ENCODE data around the gene CDH8. TPM values are rescaled to one million over a fixed set of nuclear protein-coding genes. Genes with fewer than 3 reads are reported as not detected.

The CDH8 gene
- total RNA-seq, 2 experiments from 2014 or later, result not detected

GRCh38 chr16:61681124-61681523 is 355.1 kb downstream of the CDH8 start:
- intact Hi-C loops (cut with micrococcal nuclease), result no loop called here
- ChIA-PET CTCF (no interaction called here), POLR2A (no interaction called here)
- H3K27ac Mint-ChIP-seq, result no peak overlapping the region
- DNase-seq, result no peak
- no peaks in the 10 kb centered on the region for H3K4me1 Mint-ChIP-seq (ENCODE audit: low read depth)
- no peak overlapping the region for H3K4me3 Mint-ChIP-seq
- no peaks in the 10 kb centered on the region for H3K27me3 Mint-ChIP-seq
- H3K36me3 Mint-ChIP-seq, result no peaks in the 10 kb centered on the region
- peaks cover 35% of the 10 kb centered on the region for H3K9me3 Mint-ChIP-seq

GRCh38 chr16:61678182-61678581 is 358.1 kb downstream of the CDH8 start:
- Mint-ChIP-seq H3K36me3 (no peaks in the 10 kb centered on the region), H3K4me1 (ENCODE audit: low read depth) (no peaks in the 10 kb centered on the region), H3K4me3 (no peak overlapping the region), H3K9me3 (peaks cover 32% of the 10 kb centered on the region), H3K27me3 (no peaks in the 10 kb centered on the region), H3K27ac (no peak overlapping the region)
- DNase-seq, result no peak
- ChIA-PET CTCF (no interaction called here), POLR2A (no interaction called here)
- intact Hi-C loops (cut with micrococcal nuclease), result no loop called here

- no peaks in the 10 kb centered on the region for H3K4me1 Mint-ChIP-seq (ENCODE audit: low read depth)
- no peak for DNase-seq
Observed at GRCh38 chr16:61677776-61678175, 358.5 kb downstream of the CDH8 start.

GRCh38 chr16:61676740-61677139 is 359.5 kb downstream of the CDH8 start:
- DNase-seq, result no peak
- H3K36me3 Mint-ChIP-seq, result no peaks in the 10 kb centered on the region
- peaks cover 35% of the 10 kb centered on the region for H3K9me3 Mint-ChIP-seq
- H3K4me3 Mint-ChIP-seq, result no peak overlapping the region
- no peaks in the 10 kb centered on the region for H3K27me3 Mint-ChIP-seq
- H3K27ac Mint-ChIP-seq, result no peak overlapping the region
- intact Hi-C loops (cut with micrococcal nuclease), result no loop called here
- CTCF ChIA-PET, result no interaction called here
- POLR2A ChIA-PET, result no interaction called here
- no peaks in the 10 kb centered on the region for H3K4me1 Mint-ChIP-seq (ENCODE audit: low read depth)

More at GRCh38 chr16:61677776-61678175, 358.5 kb downstream of the CDH8 start:
- Mint-ChIP-seq H3K27ac (no peak overlapping the region), H3K36me3 (no peaks in the 10 kb centered on the region), H3K9me3 (peaks cover 34% of the 10 kb centered on the region), H3K4me3 (no peak overlapping the region), H3K27me3 (no peaks in the 10 kb centered on the region)
- intact Hi-C loops (cut with micrococcal nuclease), result no loop called here
- CTCF ChIA-PET, result no interaction called here
- POLR2A ChIA-PET, result no interaction called here

- CTCF ChIA-PET, result no interaction called here
- intact Hi-C loops (cut with micrococcal nuclease), result no loop called here
- Mint-ChIP-seq H3K9me3 (peaks cover 26% of the 10 kb centered on the region), H3K36me3 (no peaks in the 10 kb centered on the region), H3K4me1 (ENCODE audit: low read depth) (no peaks in the 10 kb centered on the region), H3K27me3 (no peaks in the 10 kb centered on the region), H3K27ac (no peak overlapping the region), H3K4me3 (no peak overlapping the region)
- POLR2A ChIA-PET, result no interaction called here
- DNase-seq, result no peak
Observed at GRCh38 chr16:61671161-61671560, 365.1 kb downstream of the CDH8 start.

- DNase-seq, result no peak
- Mint-ChIP-seq H3K27me3 (no peaks in the 10 kb centered on the region), H3K4me1 (ENCODE audit: low read depth) (no peaks in the 10 kb centered on the region), H3K36me3 (no peaks in the 10 kb centered on the region), H3K4me3 (no peak overlapping the region), H3K27ac (no peak overlapping the region), H3K9me3 (peaks cover 34% of the 10 kb centered on the region)
- intact Hi-C loops (cut with micrococcal nuclease), result no loop called here
- ChIA-PET POLR2A (no interaction called here), CTCF (no interaction called here)
Observed at GRCh38 chr16:61665512-61665911, 370.7 kb downstream of the CDH8 start.

GRCh38 chr16:61659936-61660335 is 376.3 kb downstream of the CDH8 start:
- H3K9me3 Mint-ChIP-seq, result peaks cover 36% of the 10 kb centered on the region
- no peaks in the 10 kb centered on the region for H3K36me3 Mint-ChIP-seq
- no peak for DNase-seq
- no peaks in the 10 kb centered on the region for H3K4me1 Mint-ChIP-seq (ENCODE audit: low read depth)
- H3K4me3 Mint-ChIP-seq, result no peak overlapping the region
- POLR2A ChIA-PET, result no interaction called here
- CTCF ChIA-PET, result no interaction called here
- intact Hi-C loops (cut with micrococcal nuclease), result no loop called here
- no peak overlapping the region for H3K27ac Mint-ChIP-seq
- H3K27me3 Mint-ChIP-seq, result no peaks in the 10 kb centered on the region

GRCh38 chr16:61654962-61655361 is 381.3 kb downstream of the CDH8 start:
- no peak overlapping the region for H3K27ac Mint-ChIP-seq
- CTCF ChIA-PET, result no interaction called here
- H3K4me3 Mint-ChIP-seq, result no peak overlapping the region
- DNase-seq, result no peak
- no peaks in the 10 kb centered on the region for H3K27me3 Mint-ChIP-seq
- no peaks in the 10 kb centered on the region for H3K36me3 Mint-ChIP-seq
- no peaks in the 10 kb centered on the region for H3K4me1 Mint-ChIP-seq (ENCODE audit: low read depth)
- POLR2A ChIA-PET, result no interaction called here
- peaks cover 30% of the 10 kb centered on the region for H3K9me3 Mint-ChIP-seq
- intact Hi-C loops (cut with micrococcal nuclease), result no loop called here

- intact Hi-C loops (cut with micrococcal nuclease), result no loop called here
- POLR2A ChIA-PET, result no interaction called here
- no peak overlapping the region for H3K27ac Mint-ChIP-seq
- DNase-seq, result no peak
- peaks cover 29% of the 10 kb centered on the region for H3K9me3 Mint-ChIP-seq
- no peaks in the 10 kb centered on the region for H3K36me3 Mint-ChIP-seq
- H3K4me3 Mint-ChIP-seq, result no peak overlapping the region
- no peaks in the 10 kb centered on the region for H3K4me1 Mint-ChIP-seq (ENCODE audit: low read depth)
- CTCF ChIA-PET, result no interaction called here
- H3K27me3 Mint-ChIP-seq, result no peaks in the 10 kb centered on the region
Observed at GRCh38 chr16:61653544-61653943, 382.7 kb downstream of the CDH8 start.

GRCh38 chr16:61645561-61645960 is 390.7 kb downstream of the CDH8 start:
- H3K9me3 Mint-ChIP-seq, result peaks cover 32% of the 10 kb centered on the region
- intact Hi-C loops (cut with micrococcal nuclease), result no loop called here
- H3K27me3 Mint-ChIP-seq, result no peaks in the 10 kb centered on the region
- H3K4me3 Mint-ChIP-seq, result no peak overlapping the region
- H3K4me1 Mint-ChIP-seq (ENCODE audit: low read depth), result no peaks in the 10 kb centered on the region
- no peak overlapping the region for H3K27ac Mint-ChIP-seq
- peaks cover 1% of the 10 kb centered on the region for H3K36me3 Mint-ChIP-seq
- DNase-seq, result no peak
- CTCF ChIA-PET, result no interaction called here
- POLR2A ChIA-PET, result no interaction called here

GRCh38 chr16:61644736-61645135 is 391.5 kb downstream of the CDH8 start:
- H3K27ac Mint-ChIP-seq, result no peak overlapping the region
- no peaks in the 10 kb centered on the region for H3K4me1 Mint-ChIP-seq (ENCODE audit: low read depth)
- POLR2A ChIA-PET, result no interaction called here
- no peak for DNase-seq
- no peaks in the 10 kb centered on the region for H3K27me3 Mint-ChIP-seq
- intact Hi-C loops (cut with micrococcal nuclease), result no loop called here
- H3K9me3 Mint-ChIP-seq, result peaks cover 30% of the 10 kb centered on the region
- peaks cover 1% of the 10 kb centered on the region for H3K36me3 Mint-ChIP-seq
- H3K4me3 Mint-ChIP-seq, result no peak overlapping the region
- CTCF ChIA-PET, result interaction anchor here (0.6 kb wide), 1 partner anchor 294 kb away, joined by 3 read pairs; no protein-coding TSS in a partner anchor

GRCh38 chr16:61617219-61617783 is 418.9 kb downstream of the CDH8 start:
- ChIA-PET CTCF (no interaction called here), POLR2A (no interaction called here)
- H3K9me3 Mint-ChIP-seq, result peaks cover 33% of the 10 kb centered on the region
- H3K36me3 Mint-ChIP-seq, result no peaks in the 10 kb centered on the region
- no peak overlapping the region for H3K4me3 Mint-ChIP-seq
- H3K4me1 Mint-ChIP-seq (ENCODE audit: low read depth), result no peaks in the 10 kb centered on the region
- intact Hi-C loops (cut with micrococcal nuclease), result no loop called here
- H3K27ac Mint-ChIP-seq, result no peak overlapping the region
- H3K27me3 Mint-ChIP-seq, result no peaks in the 10 kb centered on the region
- no peak for DNase-seq

GRCh38 chr16:61616088-61616487 is 420.1 kb downstream of the CDH8 start:
- ChIA-PET POLR2A (no interaction called here), CTCF (no interaction called here)
- Mint-ChIP-seq H3K27ac (no peak overlapping the region), H3K9me3 (peaks cover 37% of the 10 kb centered on the region), H3K4me3 (no peak overlapping the region), H3K36me3 (no peaks in the 10 kb centered on the region), H3K27me3 (no peaks in the 10 kb centered on the region), H3K4me1 (ENCODE audit: low read depth) (no peaks in the 10 kb centered on the region)
- no peak for DNase-seq
- intact Hi-C loops (cut with micrococcal nuclease), result no loop called here
